WTC11 (cell line): ENCODE data around the gene ZCCHC7. TPM values are rescaled to one million over a fixed set of nuclear protein-coding genes. Genes with fewer than 3 reads are reported as not detected.

Experiments
- ATAC-seq: fragments of 200-7000 bp; cut with Tn5 transposase; 2 replicates; pipeline ENCODE4 v1.10.0; 2021; ENCODE audit warnings: mild to moderate bottlenecking, moderate library complexity
- CTCF ChIA-PET: fragments of 300-600 bp; sonication (Branson Sonifier 250); formaldehyde crosslinking; loops from one replicate; lab custom pipeline; 2021; ENCODE audit warnings: antibody characterized with exemption; lab: Charles Lee
- POLR2A ChIA-PET: fragments of 350-600 bp; sonication (Branson Sonifier 250); formaldehyde crosslinking; loops from one replicate; lab custom pipeline; 2021; ENCODE audit warnings: antibody characterized with exemption; lab: Charles Lee
- DNase-seq: peaks from one replicate; pipeline ENCODE4 v3.0.0; 2021; ENCODE audit warnings: low spot score
- H3K27ac Mint-ChIP-seq: 2 replicates; pipeline ENCODE4 v1.8.0; 2021; ENCODE audit warnings: mixed read lengths
- H3K27me3 Mint-ChIP-seq: 2 replicates; pipeline ENCODE4 v1.8.0; 2021; ENCODE audit warnings: low read depth, mild to moderate bottlenecking, moderate library complexity, mixed read lengths
- H3K36me3 Mint-ChIP-seq: 2 replicates; pipeline ENCODE4 v1.8.0; 2021; ENCODE audit warnings: mixed read lengths
- H3K4me1 Mint-ChIP-seq: 2 replicates; pipeline ENCODE4 v1.8.0; 2022; ENCODE audit warnings: mixed read lengths
- H3K4me3 Mint-ChIP-seq: 2 replicates; pipeline ENCODE4 v1.8.0; 2021; ENCODE audit warnings: mild to moderate bottlenecking, moderate library complexity, mixed read lengths
- H3K9me3 Mint-ChIP-seq: 2 replicates; pipeline ENCODE4 v1.8.0; 2021; ENCODE audit warnings: mixed read lengths
- AFF4 ChIP-seq: sonication (generic); formaldehyde crosslinking; IDR thresholded peaks from 2 replicates; pipeline ENCODE4 v1.8.1; 2023; ENCODE audit warnings: mild to moderate bottlenecking, missing genetic modification reagents, borderline replicate concordance
- CBFB ChIP-seq: sonication (generic); formaldehyde crosslinking; IDR thresholded peaks from 2 replicates; pipeline ENCODE4 v1.8.1; 2022; ENCODE audit warnings: mild to moderate bottlenecking, low read depth, missing genetic modification reagents
- CREB1 ChIP-seq: sonication (generic); formaldehyde crosslinking; IDR thresholded peaks from 2 replicates; pipeline ENCODE4 v1.8.0; 2023; ENCODE audit warnings: mild to moderate bottlenecking, missing genetic modification reagents
- CTCF ChIP-seq: fragments of 200-600 bp; IDR thresholded peaks from 2 replicates; pipeline ENCODE4 v1.8.0; 2022; ENCODE audit warnings: antibody characterized with exemption
- ERG ChIP-seq: fragments of 250-450 bp; sonication (Bioruptor Pico); IDR thresholded peaks from 2 replicates; pipeline ENCODE4 v1.8.0; 2021; ENCODE audit warnings: mild to moderate bottlenecking
- FOXK1 ChIP-seq: sonication (generic); formaldehyde crosslinking; IDR thresholded peaks from 2 replicates; pipeline ENCODE4 v1.8.0; 2022; ENCODE audit warnings: mild to moderate bottlenecking, moderate library complexity, missing genetic modification reagents
- FOXP4 ChIP-seq: sonication (generic); formaldehyde crosslinking; IDR thresholded peaks from 2 replicates; pipeline ENCODE4 v1.8.0; 2022; ENCODE audit warnings: mild to moderate bottlenecking, missing genetic modification reagents
- GRHL2 ChIP-seq: fragments of 250-450 bp; sonication (Bioruptor Pico); IDR thresholded peaks from 2 replicates; pipeline ENCODE4 v1.8.0; 2022; ENCODE audit warnings: mild to moderate bottlenecking, moderate library complexity; ENCODE audit not compliant: insufficient replicate concordance, severe bottlenecking
- HMGXB4 ChIP-seq: sonication (generic); formaldehyde crosslinking; IDR thresholded peaks from 2 replicates; pipeline ENCODE4 v1.8.1; 2023; ENCODE audit warnings: mild to moderate bottlenecking, moderate library complexity, missing genetic modification reagents
- NFATC4 ChIP-seq: fragments of 250-450 bp; sonication (Bioruptor Pico); IDR thresholded peaks from 2 replicates; pipeline ENCODE4 v1.9.0; 2021; ENCODE audit warnings: mild to moderate bottlenecking
- NR1H2 ChIP-seq: sonication (generic); formaldehyde crosslinking; IDR thresholded peaks from 2 replicates; pipeline ENCODE4 v1.9.0; 2021; ENCODE audit warnings: mild to moderate bottlenecking, moderate library complexity, missing genetic modification reagents
- RORB ChIP-seq: fragments of 250-450 bp; sonication (Bioruptor Pico); IDR thresholded peaks from 2 replicates; pipeline ENCODE4 v1.9.0; 2021; ENCODE audit warnings: mild to moderate bottlenecking
- TEAD1 ChIP-seq: sonication (generic); formaldehyde crosslinking; IDR thresholded peaks from 2 replicates; pipeline ENCODE4 v1.8.0; 2022; ENCODE audit warnings: mild to moderate bottlenecking, missing genetic modification reagents
- ZBTB43 ChIP-seq: sonication (generic); formaldehyde crosslinking; IDR thresholded peaks from 2 replicates; pipeline ENCODE4 v1.8.1; 2023; ENCODE audit warnings: mild to moderate bottlenecking, missing genetic modification reagents
- ZNF263 ChIP-seq: sonication (generic); formaldehyde crosslinking; IDR thresholded peaks from 2 replicates; pipeline ENCODE4 v1.8.1; 2022; ENCODE audit warnings: low read depth, mild to moderate bottlenecking, moderate library complexity, missing genetic modification reagents
- total RNA-seq: library from RNA; stranded (reverse); gene quantifications from 3 replicates; pipeline ENCODE4 v1.2.3, GENCODE V29; 2021

The ZCCHC7 gene
- total RNA-seq, 1 experiment from 2014 or later, result 30.1 TPM

- H3K9me3 Mint-ChIP-seq, result peaks cover 6% of the 10 kb centered on the region; the same call in 1 of the 2 replicates
- DNase-seq, result no peak
- H3K27ac Mint-ChIP-seq, result no peak overlapping the region
- H3K36me3 Mint-ChIP-seq, result no peaks in the 10 kb centered on the region
- H3K4me3 Mint-ChIP-seq, result no peak overlapping the region
- POLR2A ChIA-PET, result no interaction called here
- H3K4me1 Mint-ChIP-seq, result no peaks in the 10 kb centered on the region
- CTCF ChIA-PET, result interaction anchor here (0.7 to 1.5 kb wide), 4 partner anchors 9 to 403 kb away, joined by 3 to 10 read pairs (median 4); no protein-coding TSS in a partner anchor
- no peaks in the 10 kb centered on the region for H3K27me3 Mint-ChIP-seq
- ATAC-seq, result no peak
- TF ChIP-seq RORB (CRISPR knock-in tag), result no peak
- no peak for TF ChIP-seq GRHL2 (CRISPR knock-in tag)
- TF ChIP-seq FOXK1 (CRISPR knock-in tag), result no peak
- no peak for TF ChIP-seq ERG (CRISPR knock-in tag)
- no peak for TF ChIP-seq AFF4 (CRISPR knock-in tag)
- no peak for TF ChIP-seq FOXP4 (CRISPR knock-in tag)
These were observed 278.2 kb downstream of the ZCCHC7 start for GRCh38 chr9:37398464-37399025.

GRCh38 chr9:37399336-37399735 is 279.0 kb downstream of the ZCCHC7 start:
- ATAC-seq (no peak), DNase-seq (no peak)
- no peaks in the 10 kb centered on the region for H3K27me3 Mint-ChIP-seq
- no peak overlapping the region for H3K27ac Mint-ChIP-seq
- 0 out of 2 replicates have a peak, but pooled peaks cover 3% of the 10 kb centered on the region for H3K4me1 Mint-ChIP-seq
- H3K36me3 Mint-ChIP-seq, result no peaks in the 10 kb centered on the region
- TF ChIP-seq CREB1 (CRISPR knock-in tag), result no peak
- no peak for TF ChIP-seq ZNF263 (CRISPR knock-in tag)
- TF ChIP-seq HMGXB4 (CRISPR knock-in tag), result no peak
- no peak for TF ChIP-seq NR1H2
- TF ChIP-seq ZBTB43, result no peak
- no peak for TF ChIP-seq RORB (CRISPR knock-in tag)
- no peak for TF ChIP-seq TEAD1 (CRISPR knock-in tag)
- TF ChIP-seq NFATC4, result no peak
- no peak for TF ChIP-seq CTCF
- no peak for TF ChIP-seq CBFB
- TF ChIP-seq, all 79 proteins: peak for 0
- Mint-ChIP-seq H3K4me3 (no peak overlapping the region), H3K9me3 (peaks cover 6% of the 10 kb centered on the region; the same call in 1 of the 2 replicates)
- POLR2A ChIA-PET, result no interaction called here
- CTCF ChIA-PET, result interaction anchor here (0.6 to 0.8 kb wide), 2 partner anchors 9 to 11 kb away, joined by 3 to 4 read pairs; no protein-coding TSS in a partner anchor
